ENCODE data around the gene DOCK1.

Gene DOCK1

GRCh38 chr10:127257395-127257794 lies 352.2 kb downstream of the DOCK1 start:
- TF ChIP-seq CTCF (conservative IDR thresholded peaks at IDR 0.05) = no peak
- H3K27ac ChIP-seq = no peak overlapping the region

- TF ChIP-seq CTCF (conservative IDR thresholded peaks at IDR 0.05) = no peak
- no peak overlapping the region for H3K27ac ChIP-seq
Measured at GRCh38 chr10:127259347-127259746, 354.1 kb downstream of the DOCK1 start.

- H3K27ac ChIP-seq = no peak overlapping the region
- TF ChIP-seq CTCF (conservative IDR thresholded peaks at IDR 0.05) = no peak
Measured at GRCh38 chr10:127262606-127263005, 357.4 kb downstream of the DOCK1 start.

GRCh38 chr10:127265288-127265687 lies 360.1 kb downstream of the DOCK1 start:
- H3K27ac ChIP-seq = no peak overlapping the region
- TF ChIP-seq CTCF (conservative IDR thresholded peaks at IDR 0.05) = no peak

GRCh38 chr10:127266431-127266830 lies 361.2 kb downstream of the DOCK1 start:
- no peak for TF ChIP-seq CTCF (conservative IDR thresholded peaks at IDR 0.05)
- H3K27ac ChIP-seq = no peak overlapping the region

GRCh38 chr10:127267442-127267841 lies 362.2 kb downstream of the DOCK1 start:
- H3K27ac ChIP-seq = no peak overlapping the region
- no peak for TF ChIP-seq CTCF (conservative IDR thresholded peaks at IDR 0.05)

GRCh38 chr10:127272076-127272475 lies 366.8 kb downstream of the DOCK1 start:
- no peak for TF ChIP-seq CTCF (conservative IDR thresholded peaks at IDR 0.05)

GRCh38 chr10:127275272-127275671 lies 370.0 kb downstream of the DOCK1 start:
- no peak overlapping the region for H3K27ac ChIP-seq
- no peak for TF ChIP-seq CTCF (conservative IDR thresholded peaks at IDR 0.05)

More at GRCh38 chr10:127272076-127272475, 366.8 kb downstream of the DOCK1 start:
- H3K27ac ChIP-seq = no peak overlapping the region

Data from VCaP (cell line).